HepG2 (cell line): Measurements from ENCODE around the gene BABAM1. TPM values are rescaled to one million over a fixed set of nuclear protein-coding genes. Genes with fewer than 3 reads are reported as not detected.
A peak's percentile ranks its signal among the peaks of the same experiment; 100 is the strongest.

ENCODE experiments used
- CTCF ChIP-seq: sonication (generic); formaldehyde crosslinking; IDR thresholded peaks from 2 replicates; pipeline ENCODE4 v1.5.0; 2020; ENCODE audit warnings: mild to moderate bottlenecking, missing genetic modification reagents, moderate library complexity
- EEA1 ChIP-seq: sonication (generic); formaldehyde crosslinking; IDR thresholded peaks from 2 replicates; pipeline ENCODE4 v1.5.1; 2020; ENCODE audit warnings: mild to moderate bottlenecking, missing genetic modification reagents, borderline replicate concordance
- ETV6 ChIP-seq: sonication (generic); formaldehyde crosslinking; conservative IDR thresholded peaks from 2 replicates; pipeline ENCODE4 v1.4.0; 2020; ENCODE audit warnings: missing genetic modification reagents
- GRHL1 ChIP-seq: sonication (generic); formaldehyde crosslinking; conservative IDR thresholded peaks from 2 replicates; pipeline ENCODE4 v1.8.0; 2022; ENCODE audit warnings: missing genetic modification reagents
- HNRNPL ChIP-seq: fragments of 200-400 bp; formaldehyde crosslinking; IDR thresholded peaks from 2 replicates; pipeline ENCODE4 v1.6.1; 2017; ENCODE audit warnings: mild to moderate bottlenecking, low read depth, low read length
- HNRNPLL ChIP-seq: fragments of 200-400 bp; formaldehyde crosslinking; IDR thresholded peaks from 2 replicates; pipeline ENCODE4 v1.6.1; 2017; ENCODE audit warnings: mild to moderate bottlenecking, low read depth, low read length; ENCODE audit not compliant: poor library complexity, severe bottlenecking
- MYC ChIP-seq: sonication (generic); formaldehyde crosslinking; IDR thresholded peaks from 2 replicates; pipeline ENCODE4 v1.9.0; 2021; ENCODE audit warnings: missing genetic modification reagents, borderline replicate concordance
- MYNN ChIP-seq: sonication (generic); formaldehyde crosslinking; IDR thresholded peaks from 2 replicates; pipeline ENCODE4 v1.4.0; 2020; ENCODE audit warnings: mild to moderate bottlenecking, low read depth, missing genetic modification reagents
- POGZ ChIP-seq: sonication (generic); formaldehyde crosslinking; IDR thresholded peaks from 2 replicates; pipeline ENCODE4 v1.4.0; 2020; ENCODE audit warnings: mild to moderate bottlenecking, missing genetic modification reagents
- SAP130 ChIP-seq: IDR thresholded peaks from 2 replicates; pipeline ENCODE4 v1.6.1; 2016; ENCODE audit warnings: low read depth
- SP2 ChIP-seq: sonication (generic); formaldehyde crosslinking; IDR thresholded peaks from 2 replicates; pipeline ENCODE4 v1.5.1; 2020; ENCODE audit warnings: mild to moderate bottlenecking, missing genetic modification reagents
- TCF7 ChIP-seq: sonication (generic); IDR thresholded peaks from 2 replicates; pipeline ENCODE4 v1.6.1; 2016; ENCODE audit warnings: antibody characterized with exemption, low read depth
- TFDP1 ChIP-seq: IDR thresholded peaks from 2 replicates; pipeline ENCODE4 v1.6.1; 2016; ENCODE audit warnings: missing compliant biosample characterization, missing genetic modification reagents, borderline replicate concordance
- THAP11 ChIP-seq: IDR thresholded peaks from 2 replicates; pipeline ENCODE4 v1.6.1; 2016; ENCODE audit warnings: missing biosample characterization, missing genetic modification reagents
- ZC3H13 ChIP-seq: sonication (generic); formaldehyde crosslinking; IDR thresholded peaks from 2 replicates; pipeline ENCODE4 v1.8.1; 2023; ENCODE audit warnings: mild to moderate bottlenecking, missing genetic modification reagents, moderate library complexity
- ZFP36 ChIP-seq: fragments of 150-350 bp; IDR thresholded peaks from 2 replicates; pipeline ENCODE4 v1.6.1; 2018; ENCODE audit warnings: borderline replicate concordance, low read length, low read depth; ENCODE audit not compliant: partially characterized antibody
- ZGPAT ChIP-seq: IDR thresholded peaks from 2 replicates; pipeline ENCODE4 v1.6.1; 2016; ENCODE audit warnings: mild to moderate bottlenecking
- ZNF12 ChIP-seq: sonication (generic); formaldehyde crosslinking; IDR thresholded peaks from 2 replicates; pipeline ENCODE4 v1.5.0; 2020; ENCODE audit warnings: missing genetic modification reagents
- ZNF230 ChIP-seq: sonication (generic); formaldehyde crosslinking; IDR thresholded peaks from 2 replicates; pipeline ENCODE4 v1.4.0; 2020; ENCODE audit warnings: mild to moderate bottlenecking, missing genetic modification reagents
- ZNF552 ChIP-seq: sonication (generic); formaldehyde crosslinking; IDR thresholded peaks from 2 replicates; pipeline ENCODE4 v1.9.0; 2022; ENCODE audit warnings: missing genetic modification reagents, mild to moderate bottlenecking, borderline replicate concordance
- ZNF558 ChIP-seq: sonication (generic); formaldehyde crosslinking; IDR thresholded peaks from 2 replicates; pipeline ENCODE4 v1.9.0; 2022; ENCODE audit warnings: mild to moderate bottlenecking, missing genetic modification reagents, borderline replicate concordance
- ZNF7 ChIP-seq: IDR thresholded peaks from 2 replicates; pipeline ENCODE4 v1.6.1; 2016; ENCODE audit warnings: missing biosample characterization, missing genetic modification reagents
- ZNF781 ChIP-seq: sonication (generic); formaldehyde crosslinking; IDR thresholded peaks from 2 replicates; pipeline ENCODE4 v1.5.1; 2020; ENCODE audit warnings: borderline replicate concordance, mild to moderate bottlenecking, missing genetic modification reagents; ENCODE audit errors: not compliant biosample characterization
- polyA plus RNA-seq, 8 experiments: library from polyadenylated mRNA; depleted of rRNA in 3 of 8; stranded (reverse) in 7 of 8; unstranded in 1 of 8; fragments of >200 nt; fragmentation: Illumina TruSeq in 4 of 8; extraction: Trizol in 4 of 8; gene quantifications; 2 replicates each; pipeline versions ENCODE4 v1.2.1 to v1.2.3, GENCODE V29; 2011 to 2016; ENCODE audit warnings: low read depth in 4 of 8, missing spikeins in 1 of 8, mixed read lengths in 1 of 8; ENCODE audit not compliant: insufficient read depth in 1 of 8
- total RNA-seq, 5 experiments: library from RNA; depleted of rRNA; stranded (reverse); fragments of >200 nt; fragmentation: Illumina TruSeq; extraction: Trizol; gene quantifications; 2 replicates each; pipeline ENCODE4 v1.2.3, GENCODE V29; 2016; ENCODE audit warnings: low read depth in 1 of 5

The BABAM1 gene
- total and polyA plus RNA-seq, 2 of the 13 experiments (the other 11 are each of a cell fraction or from before 2014, with no cell fraction given) = 70.0 to 82.0 TPM

- peak; percentile 47; the same call in 1 of the 2 replicates for TF ChIP-seq MYC (CRISPR knock-in tag)
- TF ChIP-seq ETV6 = 0 out of 2 replicates have a peak, but pooled peaks have one; percentile 43
- TF ChIP-seq ZNF781 (CRISPR knock-in tag) = peak; percentile 56
- TF ChIP-seq POGZ (CRISPR knock-in tag) = no peak
- peak; percentile 99 for TF ChIP-seq CTCF (CRISPR knock-in tag)
- 0 out of 2 replicates have a peak, but pooled peaks have one; percentile 41 for TF ChIP-seq EEA1 (CRISPR knock-in tag)
- TF ChIP-seq SAP130 (CRISPR knock-in tag) = peak; percentile 45; the same call in 1 of the 2 replicates
- 0 out of 2 replicates have a peak, but pooled peaks have one; percentile 31 for TF ChIP-seq ZNF12
- TF ChIP-seq HNRNPLL = no peak
- TF ChIP-seq THAP11 (CRISPR knock-in tag) = peak; percentile 55
- no peak for TF ChIP-seq MYNN (CRISPR knock-in tag)
- no peak for TF ChIP-seq GRHL1 (CRISPR knock-in tag)
- peak; percentile 65; the same call in 1 of the 2 replicates for TF ChIP-seq ZGPAT (CRISPR knock-in tag)
- peak; percentile 59; the same call in 1 of the 2 replicates for TF ChIP-seq TFDP1 (CRISPR knock-in tag)
- no peak for TF ChIP-seq ZC3H13 (CRISPR knock-in tag)
- no peak for TF ChIP-seq ZNF558 (CRISPR knock-in tag)
- 0 out of 2 replicates have a peak, but pooled peaks have one; percentile 48 for TF ChIP-seq ZNF552 (CRISPR knock-in tag)
- TF ChIP-seq ZNF230 = 0 out of 2 replicates have a peak, but pooled peaks have one; percentile 55
- TF ChIP-seq HNRNPL = no peak
- TF ChIP-seq ZNF7 (CRISPR knock-in tag) = no peak
- no peak for TF ChIP-seq TCF7
- TF ChIP-seq SP2 = no peak
- no peak for TF ChIP-seq ZFP36
Measured at GRCh38 chr19:17282488-17283125, 15.4 kb downstream of the BABAM1 start (continued).
